Measurements from ENCODE around the gene CXCL6.

- TF ChIP-seq CTCF (IDR thresholded peaks at IDR 0.05) (no peak), POLR2A (IDR thresholded peaks at IDR 0.05) (no peak), EP300 (IDR thresholded peaks at IDR 0.05) (no peak)
Measured at GRCh38 chr4:73803213-73803612, 33.3 kb upstream of the CXCL6 start.

Measured in tibial nerve (tissue), 4 donors.